ENCODE results near the gene P2RY8. TPM values are rescaled to one million over a fixed set of nuclear protein-coding genes. Genes with fewer than 3 reads are reported as not detected.
A peak's percentile ranks its signal among the peaks of the same experiment; 100 is the strongest.
"Not testable (repeated sequence)": the region's sequence is repeated elsewhere in the genome, so short reads cannot be mapped to it uniquely, and the experiment has no call there.

P2RY8 gene
- total RNA-seq, 1 donor from 2014 or later: 0.13 TPM

- DNase-seq (ENCODE audit: low read depth in 2 of 2): no peak
These were observed 49.6 kb downstream of the P2RY8 start for GRCh38 chrX:1487401-1487800.

DNA sequence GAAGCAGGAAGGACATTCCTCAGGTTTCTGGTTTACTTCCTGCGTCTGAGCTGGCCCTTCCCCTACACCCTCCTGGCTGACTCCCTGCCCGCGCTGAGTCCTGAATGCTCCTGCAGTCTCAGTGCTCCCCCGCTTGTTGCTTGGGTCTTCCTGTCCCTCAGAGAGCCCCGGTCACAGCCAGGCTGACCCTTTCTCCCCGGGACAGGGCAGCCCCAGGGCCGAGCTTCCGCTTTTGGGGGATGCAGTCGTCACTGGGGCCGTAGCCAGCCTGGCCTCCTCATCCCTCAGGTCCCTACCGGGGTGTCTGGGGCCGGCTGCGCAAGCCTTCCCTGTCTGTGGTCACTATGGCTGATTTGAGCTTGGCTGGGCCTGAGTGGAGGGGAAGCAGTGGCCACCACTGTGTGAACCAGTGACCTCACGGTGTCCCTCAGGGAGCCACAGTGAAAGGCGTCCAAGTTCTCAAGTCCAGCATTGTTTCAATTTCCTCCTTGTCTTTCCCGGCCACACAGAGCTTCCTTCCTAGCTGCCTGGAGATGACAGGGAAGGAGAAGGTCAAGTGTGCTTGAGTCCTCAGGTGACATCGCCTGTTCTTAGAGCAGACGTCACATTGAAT is 50.1 kb downstream of the P2RY8 start:
- peak in 1 of 2 donors; percentile 32 for DNase-seq (ENCODE audit: low read depth in 2 of 2)

- DNase-seq (ENCODE audit: low read depth in 2 of 2): no peak
These were observed 50.8 kb downstream of the P2RY8 start for GRCh38 chrX:1486177-1486576.

GRCh38 chrX:1485033-1485432 is 52.0 kb downstream of the P2RY8 start:
- no peak for DNase-seq (ENCODE audit: low read depth in 2 of 2)

DNA sequence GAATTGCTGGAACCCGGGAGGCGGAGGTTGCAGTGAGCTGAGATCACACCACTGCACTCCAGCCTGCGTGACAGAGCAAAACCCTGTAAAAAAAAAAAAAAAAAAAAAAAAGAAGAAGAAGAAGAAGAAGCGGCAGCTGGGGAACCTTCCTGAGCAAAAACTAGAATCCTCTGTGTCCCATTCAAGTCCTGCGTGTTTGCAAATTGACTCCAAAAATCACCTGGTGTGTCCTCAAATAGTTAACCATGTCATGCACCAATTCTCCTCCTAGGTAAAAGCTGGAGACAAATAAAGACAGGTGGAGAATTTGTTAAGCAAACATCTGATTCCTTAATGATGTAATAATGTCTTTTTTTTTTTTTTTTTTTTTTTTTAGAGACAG is 52.4 kb downstream of the P2RY8 start:
- DNase-seq (ENCODE audit: low read depth in 2 of 2): no peak

DNA sequence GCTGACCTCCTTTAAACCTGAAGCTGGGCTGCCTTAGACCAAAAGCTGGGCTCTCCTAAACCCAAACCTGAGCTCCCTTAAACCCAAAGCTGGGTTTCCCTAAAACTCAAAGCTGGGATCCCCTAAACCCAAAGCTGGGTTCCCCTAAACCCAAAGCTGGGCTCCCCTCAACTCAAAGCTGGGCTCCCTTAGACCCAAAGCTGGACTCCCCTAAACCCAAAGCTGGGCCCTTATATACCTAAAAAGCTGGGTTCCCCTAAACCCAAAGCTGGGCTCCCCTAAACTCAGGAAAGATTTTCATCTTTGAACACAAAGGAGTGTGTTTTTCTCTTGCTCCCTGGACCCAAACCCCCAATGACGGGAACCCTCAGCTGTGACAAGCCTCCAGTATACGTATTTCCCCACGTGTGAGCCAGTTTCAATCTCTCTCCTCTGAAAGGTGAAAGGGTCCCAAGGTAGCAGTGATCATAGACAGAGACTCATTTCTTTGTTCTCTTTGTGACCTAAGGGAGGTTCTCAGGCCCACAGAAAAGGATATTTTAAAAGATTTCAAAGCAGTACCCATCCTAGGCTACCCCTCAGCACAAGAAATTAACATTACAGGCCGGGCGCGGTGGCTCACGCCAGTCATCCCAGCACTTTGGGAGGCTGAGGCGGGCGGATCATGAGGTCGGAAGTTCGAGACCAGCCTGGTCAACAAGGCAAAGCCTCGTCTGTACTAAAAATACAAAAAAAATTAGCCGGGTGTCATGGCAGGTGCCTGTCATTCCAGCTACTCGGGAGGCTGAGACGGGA is 52.9 kb downstream of the P2RY8 start:
- DNase-seq (ENCODE audit: low read depth in 2 of 2): no peak

DNA sequence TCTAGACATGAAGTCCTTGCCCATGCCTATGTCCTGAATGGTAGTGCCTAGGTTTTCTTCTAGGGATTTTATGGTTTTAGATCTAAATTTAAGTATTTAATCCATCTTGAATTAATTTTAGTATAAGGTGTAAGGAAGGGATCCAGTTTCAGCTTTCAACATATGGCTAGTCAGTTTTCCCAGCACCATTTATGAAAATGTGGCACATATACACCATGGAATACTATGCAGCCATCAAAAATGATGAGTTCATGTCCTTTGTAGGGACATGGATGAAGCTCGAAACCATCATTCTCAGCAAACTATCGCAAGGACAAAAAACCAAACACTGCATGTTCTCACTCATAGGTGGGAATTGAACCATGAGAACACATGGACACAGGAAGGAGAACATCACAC is 54.5 kb downstream of the P2RY8 start:
- not testable (repeated sequence) for DNase-seq (ENCODE audit: low read depth in 2 of 2)

GRCh38 chrX:1481636-1482529 is 55.1 kb downstream of the P2RY8 start:
- DNase-seq (ENCODE audit: low read depth in 2 of 2): peak; percentile 81 to 86

GRCh38 chrX:1480082-1480785 is 56.8 kb downstream of the P2RY8 start:
- peak in 1 of 2 donors; percentile 51 for DNase-seq (ENCODE audit: low read depth in 2 of 2)

GRCh38 chrX:1477801-1478458 is 59.1 kb downstream of the P2RY8 start:
- DNase-seq (ENCODE audit: low read depth in 2 of 2): no peak

GRCh38 chrX:1477229-1477628 is 59.8 kb downstream of the P2RY8 start:
- DNase-seq (ENCODE audit: low read depth in 2 of 2): no peak

DNA sequence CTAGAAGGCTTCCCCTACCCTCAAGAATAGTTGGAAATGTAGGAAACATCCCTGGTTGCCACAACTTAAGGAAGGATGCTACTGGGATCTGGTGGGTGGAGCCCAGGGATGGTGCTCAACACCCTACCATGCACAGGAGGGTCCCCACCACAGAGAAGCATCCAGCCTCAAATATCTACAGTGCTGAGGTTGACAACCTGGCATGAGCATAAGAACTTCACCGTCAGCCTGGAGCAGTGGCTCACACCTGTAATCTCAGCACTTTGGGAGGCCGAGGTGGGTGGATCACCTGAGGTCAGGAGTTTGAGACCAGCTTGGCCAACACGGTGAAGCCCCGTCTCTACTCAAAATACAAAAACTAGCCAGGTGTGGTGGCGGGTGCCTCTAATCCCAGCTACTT is 60.3 kb downstream of the P2RY8 start:
- DNase-seq (ENCODE audit: low read depth in 2 of 2): no peak

GRCh38 chrX:1475881-1476280 is 61.1 kb downstream of the P2RY8 start:
- no peak for DNase-seq (ENCODE audit: low read depth in 2 of 2)

GRCh38 chrX:1475481-1475880 is 61.5 kb downstream of the P2RY8 start:
- no peak for DNase-seq (ENCODE audit: low read depth in 2 of 2)

DNA sequence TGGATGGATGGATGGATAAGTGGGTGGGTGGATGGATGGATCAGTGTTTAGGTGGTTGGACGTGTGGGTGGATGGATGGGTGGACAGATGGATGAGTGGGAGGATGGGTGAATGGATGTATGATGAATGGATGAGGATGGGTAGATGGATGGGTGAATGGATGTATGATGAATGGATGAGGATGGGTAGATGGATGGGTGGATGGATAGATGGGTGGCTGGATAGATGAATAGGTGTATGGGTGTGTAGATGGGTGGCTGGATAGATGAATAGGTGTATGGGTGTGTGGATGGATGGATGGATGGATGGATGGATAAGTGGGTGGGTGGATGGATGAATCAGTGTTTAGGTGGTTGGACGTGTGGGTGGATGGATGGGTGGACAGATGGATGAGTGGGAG is 62.4 kb downstream of the P2RY8 start:
- DNase-seq (ENCODE audit: low read depth in 2 of 2): not testable (repeated sequence)

DNA sequence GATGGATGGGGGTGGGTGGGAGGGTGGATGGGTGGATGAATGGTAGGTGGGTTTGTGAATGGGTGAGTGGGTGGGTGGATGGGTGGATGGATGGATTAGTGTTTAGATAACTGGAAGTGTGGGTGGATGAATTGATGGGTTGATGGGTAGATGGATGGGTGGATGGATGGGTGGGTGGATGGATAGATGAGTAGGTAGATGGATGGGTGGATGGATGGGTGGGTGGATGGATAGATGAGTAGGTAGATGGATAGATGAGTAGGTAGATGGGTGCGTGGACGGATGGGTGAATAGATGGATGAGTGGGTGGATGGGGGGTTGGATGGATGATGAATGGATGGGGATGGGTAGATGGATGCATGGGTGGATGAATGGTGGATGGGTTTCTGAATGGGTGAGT is 64.0 kb downstream of the P2RY8 start:
- no peak for DNase-seq (ENCODE audit: low read depth in 2 of 2)

- DNase-seq (ENCODE audit: low read depth in 2 of 2): no peak
These were observed 68.7 kb downstream of the P2RY8 start for GRCh38 chrX:1468250-1468772.

GRCh38 chrX:1466971-1467561 is 69.9 kb downstream of the P2RY8 start:
- DNase-seq (ENCODE audit: low read depth in 2 of 2): no peak

DNA sequence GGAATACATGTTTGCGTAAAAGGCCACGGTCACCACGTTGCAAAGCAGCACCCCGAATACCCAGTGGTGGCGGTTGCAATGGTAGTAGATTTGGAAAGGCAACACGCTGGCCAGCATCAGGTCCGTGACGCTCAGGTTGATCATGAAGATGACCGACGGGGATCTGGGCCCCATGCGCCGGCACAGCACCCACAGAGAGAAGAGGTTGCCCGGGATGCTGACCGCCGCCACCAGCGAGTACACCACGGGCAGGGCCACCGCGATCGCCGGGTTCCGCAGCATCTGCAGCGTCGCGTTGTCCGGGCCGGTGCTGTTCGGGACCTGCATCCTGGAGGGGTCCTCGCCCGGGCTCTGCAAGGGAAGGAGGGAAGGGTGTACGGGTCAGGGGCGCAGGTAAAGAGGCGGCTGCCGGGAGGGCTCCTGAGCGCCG is 70.7 kb downstream of the P2RY8 start:
- DNase-seq (ENCODE audit: low read depth in 2 of 2): no peak
